GM20000 (cell line): Measurements from ENCODE around the gene JAKMIP2.
"Not testable (repeated sequence)": the region's sequence is repeated elsewhere in the genome, so short reads cannot be mapped to it uniquely, and the experiment has no call there.

ENCODE experiments used
- DNase-seq: peaks from one replicate; pipeline ENCODE4 v3.0.0; 2012; ENCODE audit warnings: low spot score
- TF ChIP-seq, protein P1 (sequence below): IDR thresholded peaks from 2 replicates; pipeline ENCODE4 v1.5.1; 2012; ENCODE audit warnings: mild to moderate bottlenecking, control low read depth; ENCODE audit errors: extremely low read depth, missing control alignments

The JAKMIP2 gene

DNA sequence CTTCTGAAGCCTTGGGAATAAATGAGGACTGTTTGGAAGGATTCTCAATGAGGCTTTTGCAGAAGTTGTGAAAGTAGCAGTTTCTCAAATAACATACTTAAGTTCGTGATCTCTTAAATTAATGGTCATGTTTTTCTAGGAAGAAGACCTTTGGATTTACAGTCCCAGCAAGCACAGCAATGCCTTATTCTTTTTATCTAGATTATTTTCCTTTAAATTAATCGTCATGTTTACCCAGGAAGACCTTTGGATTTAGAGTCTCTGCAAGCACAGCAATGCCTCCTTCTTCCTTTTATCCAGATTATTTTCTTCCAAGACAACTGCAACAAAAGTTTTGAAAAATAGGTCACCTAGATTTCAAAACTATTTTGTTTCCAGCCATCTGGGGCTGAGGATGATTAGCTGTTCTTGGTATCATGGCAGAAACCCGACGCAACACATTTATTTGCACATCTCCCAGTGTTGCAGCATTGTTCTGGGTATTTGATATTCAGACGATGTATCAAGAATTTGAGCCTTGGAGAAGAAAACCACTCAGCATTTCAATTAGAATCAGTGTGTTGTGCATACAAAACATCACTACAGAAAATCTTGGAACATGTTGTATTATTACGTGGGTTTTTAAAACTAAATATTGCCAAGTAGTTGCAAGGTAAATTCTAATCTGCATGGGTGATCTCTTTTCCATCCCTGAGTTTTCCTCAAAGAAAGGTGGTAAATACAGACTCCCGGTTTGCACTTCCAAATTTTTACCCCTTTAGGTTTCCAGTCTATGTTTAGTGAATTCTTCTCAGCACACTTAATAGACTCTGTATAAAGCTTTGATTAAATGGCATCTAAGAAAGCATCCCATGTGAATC, 50.9 kb downstream of the JAKMIP2 start:
- DNase-seq, result no peak
- TF ChIP-seq, protein P1, sequence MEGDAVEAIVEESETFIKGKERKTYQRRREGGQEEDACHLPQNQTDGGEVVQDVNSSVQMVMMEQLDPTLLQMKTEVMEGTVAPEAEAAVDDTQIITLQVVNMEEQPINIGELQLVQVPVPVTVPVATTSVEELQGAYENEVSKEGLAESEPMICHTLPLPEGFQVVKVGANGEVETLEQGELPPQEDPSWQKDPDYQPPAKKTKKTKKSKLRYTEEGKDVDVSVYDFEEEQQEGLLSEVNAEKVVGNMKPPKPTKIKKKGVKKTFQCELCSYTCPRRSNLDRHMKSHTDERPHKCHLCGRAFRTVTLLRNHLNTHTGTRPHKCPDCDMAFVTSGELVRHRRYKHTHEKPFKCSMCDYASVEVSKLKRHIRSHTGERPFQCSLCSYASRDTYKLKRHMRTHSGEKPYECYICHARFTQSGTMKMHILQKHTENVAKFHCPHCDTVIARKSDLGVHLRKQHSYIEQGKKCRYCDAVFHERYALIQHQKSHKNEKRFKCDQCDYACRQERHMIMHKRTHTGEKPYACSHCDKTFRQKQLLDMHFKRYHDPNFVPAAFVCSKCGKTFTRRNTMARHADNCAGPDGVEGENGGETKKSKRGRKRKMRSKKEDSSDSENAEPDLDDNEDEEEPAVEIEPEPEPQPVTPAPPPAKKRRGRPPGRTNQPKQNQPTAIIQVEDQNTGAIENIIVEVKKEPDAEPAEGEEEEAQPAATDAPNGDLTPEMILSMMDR, result no peak

DNA sequence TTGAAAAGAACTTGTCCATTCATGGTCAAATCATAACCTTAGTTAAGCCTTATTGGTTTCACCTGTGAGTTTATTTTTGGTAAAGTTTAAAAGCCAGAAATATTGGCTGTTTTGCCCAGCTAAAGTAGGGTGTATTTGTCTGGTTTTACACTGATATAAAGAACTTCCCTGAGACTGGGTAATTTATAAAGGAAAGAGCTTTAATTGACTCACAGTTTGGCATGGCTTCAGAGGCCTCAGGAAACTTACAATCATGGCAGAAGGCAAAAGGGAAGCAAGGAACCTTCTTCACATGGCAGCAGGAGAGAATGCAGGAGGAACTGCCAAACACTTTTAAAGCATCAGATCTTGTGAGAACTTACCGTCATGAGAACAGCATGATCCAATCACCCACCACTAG, 55.3 kb downstream of the JAKMIP2 start:
- DNase-seq, result no peak
- TF ChIP-seq, protein P1, result no peak

DNA sequence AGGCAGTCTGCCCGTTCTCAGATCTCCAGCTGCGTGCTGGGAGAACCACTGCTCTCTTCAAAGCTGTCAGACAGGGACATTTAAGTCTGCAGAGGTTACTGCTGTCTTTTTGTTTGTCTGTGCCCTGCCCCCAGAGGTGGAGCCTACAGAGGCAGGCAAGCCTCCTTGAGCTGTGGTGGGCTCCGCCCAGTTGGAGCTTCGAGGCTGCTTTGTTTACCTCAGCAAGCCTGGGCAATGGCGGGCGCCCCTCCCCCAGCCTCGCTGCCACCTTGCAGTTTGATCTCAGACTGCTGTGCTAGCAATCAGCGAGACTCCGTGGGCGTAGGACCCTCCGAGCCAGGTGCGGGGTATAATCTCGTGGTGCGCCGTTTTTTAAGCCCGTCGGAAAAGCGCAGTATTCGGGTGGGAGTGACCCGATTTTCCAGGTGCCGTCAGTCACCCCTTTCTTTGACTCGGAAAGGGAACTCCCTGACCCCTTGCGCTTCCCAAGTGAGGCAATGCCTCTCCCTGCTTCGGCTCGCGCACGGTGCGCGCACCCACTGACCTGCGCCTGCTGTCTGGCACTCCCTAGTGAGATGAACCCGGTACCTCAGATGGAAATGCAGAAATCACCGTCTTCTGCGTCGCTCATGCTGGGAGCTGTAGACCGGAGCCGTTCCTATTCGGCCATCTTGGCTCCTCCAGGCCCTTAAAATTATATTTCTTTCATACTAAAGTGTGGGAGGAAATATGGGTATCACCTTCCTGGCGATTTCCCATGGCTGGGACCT, 61.2 kb downstream of the JAKMIP2 start:
- DNase-seq, result not testable (repeated sequence)

DNA sequence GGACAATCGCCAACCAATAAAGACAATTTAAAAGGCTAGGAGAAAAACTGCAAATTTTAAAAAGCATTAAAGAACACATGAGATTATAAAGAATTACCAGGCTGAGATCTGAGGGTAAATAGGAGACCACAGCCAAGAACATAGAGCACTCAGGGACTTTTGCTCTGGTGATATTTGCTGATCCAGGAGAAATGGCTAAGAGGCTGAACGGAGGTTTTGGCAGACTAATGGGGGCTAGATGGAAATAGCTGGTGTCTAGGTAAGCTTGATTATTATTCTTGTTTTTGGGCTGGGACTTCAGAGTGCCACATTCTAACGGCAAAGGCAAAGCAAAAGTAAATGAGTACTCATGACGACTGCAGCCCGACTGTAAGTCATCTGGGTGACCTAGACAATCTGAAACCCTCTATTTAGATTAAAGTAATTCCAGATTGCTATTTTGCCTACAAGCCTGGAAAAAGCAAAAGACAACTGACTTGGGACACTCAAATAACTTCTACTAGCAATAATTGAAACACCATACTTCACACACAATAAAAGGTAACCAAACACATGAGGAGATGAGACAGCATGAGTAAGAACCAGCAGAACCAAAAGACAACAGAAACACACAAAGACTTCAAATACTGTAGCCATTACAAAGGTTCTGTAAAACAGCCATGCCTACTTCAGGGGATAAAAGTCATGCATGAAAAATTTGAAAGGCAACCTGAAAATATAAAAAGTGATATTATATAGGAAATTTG, 68.8 kb downstream of the JAKMIP2 start:
- TF ChIP-seq, protein P1, result no peak

DNA sequence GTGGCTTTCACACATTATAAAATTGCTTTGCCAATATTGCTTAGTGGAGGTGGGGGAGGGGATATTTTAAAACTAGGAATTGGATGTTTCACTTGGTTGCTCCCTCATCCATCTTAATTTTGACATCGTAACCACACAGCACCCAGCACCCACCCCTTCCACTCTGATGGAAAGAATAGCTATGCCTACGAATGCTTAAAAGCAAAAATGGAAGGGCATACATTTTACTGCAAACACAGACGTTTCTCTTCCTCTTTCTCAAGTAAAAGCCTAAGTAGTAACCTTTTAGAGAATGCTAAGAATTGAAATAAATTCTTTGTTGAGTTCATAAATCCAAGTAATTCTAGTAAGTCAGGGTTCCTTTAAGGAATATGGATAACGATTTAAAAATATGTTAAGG, 69.9 kb downstream of the JAKMIP2 start:
- DNase-seq, result no peak
- TF ChIP-seq, protein P1, result no peak

More for the DNA sequence above, 68.8 kb downstream of the JAKMIP2 start:
- no peak for DNase-seq

DNA sequence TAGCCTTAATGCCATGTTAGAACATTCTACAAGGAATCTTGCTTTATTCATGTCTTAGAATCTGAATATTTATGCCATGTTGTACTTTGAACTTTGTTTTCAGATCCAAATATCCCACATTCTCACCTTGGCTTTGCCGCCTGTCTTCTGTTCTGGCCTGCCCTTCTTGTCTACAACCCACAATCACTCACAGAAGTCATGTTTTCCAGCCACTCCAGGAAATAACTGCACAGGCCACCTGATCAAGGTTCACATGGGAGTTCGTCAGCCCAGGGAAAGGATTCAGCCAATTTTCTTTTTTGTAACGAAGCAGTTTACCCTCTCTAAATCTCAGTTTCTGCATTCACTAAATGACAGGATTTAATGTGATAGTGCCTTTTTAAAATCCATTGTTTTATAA, 70.5 kb downstream of the JAKMIP2 start:
- TF ChIP-seq, protein P1, result no peak
- no peak for DNase-seq

DNA sequence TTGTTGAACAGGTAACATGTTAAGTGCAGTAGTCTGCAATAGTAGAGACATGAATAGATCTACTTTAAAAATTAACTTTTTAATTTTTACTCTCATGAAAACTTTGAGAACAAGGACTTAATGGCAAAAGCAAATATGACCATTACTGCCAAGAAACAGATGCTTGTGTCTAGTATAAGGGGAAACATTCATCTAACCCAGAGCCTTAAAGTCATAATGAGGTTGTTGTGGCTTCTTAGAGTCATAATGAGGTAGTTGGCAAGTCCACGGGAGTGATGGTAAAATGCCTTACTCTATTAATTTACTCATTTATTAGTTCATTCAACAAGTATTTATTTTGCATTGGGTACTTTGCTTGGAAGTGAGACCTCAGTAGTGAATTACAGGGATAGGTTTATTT, 71.5 kb downstream of the JAKMIP2 start:
- DNase-seq, result no peak
- TF ChIP-seq, protein P1, result no peak
